Mucosa of rectum (tissue), 2 donors: ENCODE measurements around the gene MNT.

Source experiments
- H3K27ac ChIP-seq, 2 donors: one replicate each; pipeline ENCODE4 v1.7.0; 2013; ENCODE audit warnings: inconsistent platforms in 2 of 2, low read depth in 2 of 2, low read length in 2 of 2
- H3K27me3 ChIP-seq, 2 donors: one replicate each; pipeline ENCODE4 v1.7.0; 2013; ENCODE audit warnings: low read length in 2 of 2; ENCODE audit not compliant: control insufficient read depth in 2 of 2, insufficient read depth in 2 of 2
- H3K36me3 ChIP-seq, 2 donors: one replicate each; pipeline ENCODE4 v1.7.0; 2013; ENCODE audit warnings: low read length in 2 of 2; ENCODE audit not compliant: control insufficient read depth in 2 of 2, insufficient read depth in 2 of 2
- H3K4me1 ChIP-seq, 2 donors: one replicate each; pipeline ENCODE4 v1.7.0; 2013; ENCODE audit warnings: low read length in 2 of 2, mild to moderate bottlenecking in 1 of 2; ENCODE audit not compliant: control insufficient read depth in 2 of 2, insufficient read depth in 2 of 2
- H3K4me3 ChIP-seq, 2 donors: one replicate each; pipeline ENCODE4 v1.7.0; 2013; ENCODE audit warnings: low read length in 2 of 2
- H3K9ac ChIP-seq, 2 donors: one replicate each; pipeline ENCODE4 v1.7.0; 2013; ENCODE audit warnings: low read length in 2 of 2, low read depth in 1 of 2, mild to moderate bottlenecking in 1 of 2
- H3K9me3 ChIP-seq, 2 donors: one replicate each; pipeline ENCODE4 v1.7.0; 2013; ENCODE audit warnings: low read length in 2 of 2; ENCODE audit not compliant: control insufficient read depth in 2 of 2
- donor health status: healthy.
- donor health status: Normal muscosa, but diverticular disease.

The MNT gene

GRCh38 chr17:2390199-2390836 is 10.5 kb downstream of the MNT start:
- H3K36me3 ChIP-seq, result peaks cover 13 to 20% of the 10 kb centered on the region in 2 donors
- peaks cover 35% of the 10 kb centered on the region in 2 donors for H3K4me1 ChIP-seq
- no peaks in the 10 kb centered on the region for H3K9me3 ChIP-seq
- H3K27ac ChIP-seq, result peak overlapping the region in 1 of 2 donors; percentile 14
- H3K9ac ChIP-seq, result peak overlapping the region in 1 of 2 donors; percentile 14
- H3K27me3 ChIP-seq, result no peaks in the 10 kb centered on the region
- H3K4me3 ChIP-seq, result no peak overlapping the region

- Histone ChIP-seq H3K9ac (no peak overlapping the region), H3K36me3 (peaks cover 13 to 21% of the 10 kb centered on the region in 2 donors), H3K4me1 (peaks cover 23 to 25% of the 10 kb centered on the region in 2 donors), H3K27ac (no peak overlapping the region), H3K27me3 (no peaks in the 10 kb centered on the region), H3K4me3 (no peak overlapping the region), H3K9me3 (no peaks in the 10 kb centered on the region)
These were observed 12.2 kb downstream of the MNT start for GRCh38 chr17:2388683-2389055.

DNA sequence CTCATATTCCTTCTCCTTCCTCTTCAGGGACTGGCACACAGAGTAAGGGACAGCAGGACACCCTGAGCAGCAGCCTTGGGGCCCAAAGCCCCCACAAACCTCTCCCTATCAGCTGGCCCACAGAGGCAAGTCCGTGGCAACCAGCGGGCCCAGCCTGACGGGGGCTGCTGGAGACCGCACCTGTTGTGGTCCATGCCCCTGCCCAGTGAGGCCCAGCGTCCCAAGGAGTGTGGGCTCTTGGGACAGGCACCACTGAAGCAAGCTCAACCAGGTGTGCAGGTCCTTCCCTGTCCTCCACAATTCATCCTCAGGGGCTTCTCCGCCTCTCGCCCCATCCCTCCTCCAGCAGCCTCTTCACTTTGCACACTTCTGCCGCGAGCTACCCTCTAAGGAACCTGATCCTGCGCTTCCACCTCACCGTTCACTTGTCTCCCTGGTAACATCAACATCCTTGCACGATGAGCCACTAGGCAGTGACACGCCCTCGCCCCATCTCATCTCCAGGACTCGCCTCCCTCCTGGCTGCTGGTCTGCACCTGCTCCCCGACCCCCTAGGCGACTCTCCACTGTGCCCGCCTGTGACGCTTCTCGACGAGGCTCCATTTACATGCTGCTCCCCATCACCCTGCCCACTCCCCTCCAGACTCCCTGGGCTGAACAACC is 12.7 kb downstream of the MNT start:
- H3K9me3 ChIP-seq, result no peaks in the 10 kb centered on the region
- H3K9ac ChIP-seq, result no peak overlapping the region
- H3K4me3 ChIP-seq, result no peak overlapping the region
- H3K27me3 ChIP-seq, result no peaks in the 10 kb centered on the region
- H3K27ac ChIP-seq, result no peak overlapping the region
- H3K36me3 ChIP-seq, result peaks cover 13 to 21% of the 10 kb centered on the region in 2 donors
- H3K4me1 ChIP-seq, result peaks cover 23 to 27% of the 10 kb centered on the region in 2 donors

DNA sequence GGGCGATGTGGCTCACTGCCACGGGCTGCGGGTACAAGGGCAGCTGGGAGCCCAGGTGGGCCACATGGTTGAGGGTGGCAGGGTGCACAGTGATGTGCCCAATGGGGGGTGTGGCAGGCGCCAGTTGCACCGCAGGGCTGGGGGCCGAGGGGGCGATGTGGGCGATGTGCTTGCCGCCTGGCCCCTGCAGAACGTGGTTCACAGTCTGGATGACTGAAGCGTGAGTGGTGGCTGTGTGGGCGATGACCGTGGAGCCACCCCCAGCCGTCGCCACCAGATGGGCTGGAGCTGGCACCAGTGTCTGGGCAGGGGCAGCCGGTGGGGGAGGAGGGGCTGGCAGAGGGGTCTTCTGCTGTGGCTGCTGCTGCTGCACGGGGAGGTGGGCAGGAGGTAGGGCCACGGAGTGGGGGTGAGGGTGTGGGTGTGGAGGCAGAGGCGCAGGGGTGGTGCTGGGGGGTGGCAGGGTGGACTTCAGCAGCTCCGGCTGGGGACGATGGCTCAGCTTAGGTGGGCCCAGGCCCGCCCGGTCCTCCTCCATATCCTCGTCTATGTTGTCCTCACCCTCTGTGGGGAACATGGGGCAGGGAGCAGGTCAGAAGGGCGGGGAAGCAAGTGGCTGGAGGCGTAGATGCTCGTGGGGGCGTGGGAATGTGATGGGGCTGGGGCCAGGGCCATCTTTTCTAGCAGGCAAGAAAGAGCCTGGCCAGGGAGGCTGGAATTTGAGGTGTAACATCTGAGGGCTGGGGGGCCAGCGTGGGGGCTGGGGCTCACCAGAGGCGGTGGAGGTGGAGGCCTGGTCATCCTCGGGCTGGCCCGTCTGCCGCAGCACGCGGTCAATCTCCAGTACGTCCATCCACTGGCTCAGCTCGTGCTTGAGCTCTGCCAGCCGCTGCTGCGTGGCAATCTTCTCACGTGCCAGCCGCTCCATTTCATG is 13.5 kb downstream of the MNT start:
- Histone ChIP-seq H3K36me3 (peaks cover 13 to 21% of the 10 kb centered on the region in 2 donors), H3K27ac (no peak overlapping the region), H3K9me3 (no peaks in the 10 kb centered on the region), H3K4me1 (peaks cover 22 to 31% of the 10 kb centered on the region in 2 donors), H3K27me3 (no peaks in the 10 kb centered on the region), H3K4me3 (no peak overlapping the region), H3K9ac (no peak overlapping the region)

DNA sequence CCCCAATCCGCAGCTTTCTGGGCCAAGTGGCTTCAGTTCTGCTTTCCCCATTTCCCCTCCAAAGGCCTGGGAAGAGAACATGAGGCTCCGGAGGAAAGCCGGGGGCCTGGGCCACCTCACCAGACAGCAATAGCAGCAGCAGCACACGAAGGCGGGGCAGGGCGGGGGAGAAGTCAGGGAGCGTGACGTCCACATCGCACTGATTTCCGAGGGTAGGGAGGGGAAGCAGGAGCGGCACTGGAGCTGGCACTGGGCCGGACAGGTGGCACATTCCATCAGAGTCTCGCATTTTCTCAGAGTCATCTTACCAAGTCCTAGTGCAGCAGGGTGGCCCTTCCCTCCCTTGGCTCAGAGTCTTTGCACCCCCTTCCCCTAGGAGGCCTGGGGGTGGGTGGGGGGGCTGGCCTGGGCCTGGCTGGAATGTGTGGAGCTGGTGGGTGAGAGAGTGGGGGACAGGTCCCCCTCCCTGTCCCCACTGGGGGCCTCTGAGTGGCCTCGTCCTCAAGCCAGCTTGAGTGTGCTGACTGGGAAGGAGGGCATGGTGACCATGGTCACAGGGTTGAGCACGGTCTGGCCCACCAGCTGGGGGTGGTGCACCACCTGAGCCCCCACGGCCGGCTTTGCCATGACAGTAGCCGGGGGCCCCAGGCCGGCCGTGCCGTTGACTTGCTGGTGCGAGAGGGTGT is 14.3 kb downstream of the MNT start:
- Histone ChIP-seq H3K9me3 (no peaks in the 10 kb centered on the region), H3K4me1 (peaks cover 14 to 24% of the 10 kb centered on the region in 2 donors), H3K36me3 (peaks cover 13 to 21% of the 10 kb centered on the region in 2 donors), H3K27ac (no peak overlapping the region), H3K4me3 (no peak overlapping the region), H3K9ac (peak overlapping the region in 1 of 2 donors; percentile 63), H3K27me3 (no peaks in the 10 kb centered on the region)

GRCh38 chr17:2385240-2386210 is 15.3 kb downstream of the MNT start:
- no peaks in the 10 kb centered on the region for H3K27me3 ChIP-seq
- H3K4me1 ChIP-seq, result peaks cover 6 to 15% of the 10 kb centered on the region in 2 donors
- H3K4me3 ChIP-seq, result no peak overlapping the region
- H3K27ac ChIP-seq, result no peak overlapping the region
- H3K9ac ChIP-seq, result peak overlapping the region in 1 of 2 donors; percentile 63
- peaks cover 22% of the 10 kb centered on the region in 2 donors for H3K36me3 ChIP-seq
- no peaks in the 10 kb centered on the region for H3K9me3 ChIP-seq

GRCh38 chr17:2384439-2385127 is 16.3 kb downstream of the MNT start:
- Histone ChIP-seq H3K9ac (no peak overlapping the region), H3K36me3 (peaks cover 22 to 26% of the 10 kb centered on the region in 2 donors), H3K9me3 (no peaks in the 10 kb centered on the region), H3K4me1 (peaks cover 5 to 10% of the 10 kb centered on the region in 2 donors), H3K4me3 (no peak overlapping the region), H3K27me3 (no peaks in the 10 kb centered on the region), H3K27ac (no peak overlapping the region)

- peaks cover 5 to 10% of the 10 kb centered on the region in 2 donors for H3K4me1 ChIP-seq
These were observed 17.2 kb downstream of the MNT start for GRCh38 chr17:2383628-2384167.

More at GRCh38 chr17:2383628-2384167, 17.2 kb downstream of the MNT start:
- Histone ChIP-seq H3K4me3 (no peak overlapping the region), H3K9me3 (no peaks in the 10 kb centered on the region), H3K27me3 (no peaks in the 10 kb centered on the region), H3K27ac (no peak overlapping the region), H3K9ac (no peak overlapping the region), H3K36me3 (peaks cover 22 to 25% of the 10 kb centered on the region in 2 donors)
